BJ (cell line): Measurements from ENCODE around the gene SORBS2. TPM values are rescaled to one million over a fixed set of nuclear protein-coding genes. Genes with fewer than 3 reads are reported as not detected.

Source experiments
- CTCF ChIA-PET: fragments of 350-600 bp; formaldehyde crosslinking; extraction: SDS; loops from one replicate; lab custom pipeline; 2021; ENCODE audit warnings: antibody characterized with exemption, inconsistent platforms; lab: Yijun Ruan, JAX
- POLR2A ChIA-PET: fragments of 300-600 bp; sonication (Branson Sonifier 250); formaldehyde crosslinking; extraction: SDS; loops from one replicate; lab custom pipeline; 2021; ENCODE audit warnings: antibody characterized with exemption; lab: Charles Lee
- DNase-seq: peaks from one replicate; pipeline ENCODE4 v3.0.0-alpha.2; 2011; ENCODE audit warnings: low read depth
- H3K27me3 ChIP-seq: 2 replicates; pipeline ENCODE4 v1.6.0; 2011; ENCODE audit warnings: low read length; ENCODE audit not compliant: control insufficient read depth, insufficient read depth
- H3K36me3 ChIP-seq: 2 replicates; pipeline ENCODE4 v1.5.1; 2011; ENCODE audit warnings: low read length; ENCODE audit not compliant: control insufficient read depth, insufficient read depth
- H3K4me3 ChIP-seq: 2 replicates; pipeline ENCODE4 v1.5.1; 2011; ENCODE audit warnings: low read depth, mild to moderate bottlenecking, control low read depth, low read length
- CTCF ChIP-seq: IDR thresholded peaks from 2 replicates; pipeline ENCODE4 v1.5.1; 2011; ENCODE audit warnings: low read depth, mild to moderate bottlenecking, control low read depth, inconsistent platforms, low read length, moderate library complexity; ENCODE audit not compliant: insufficient read depth
- polyA plus RNA-seq: library from polyadenylated mRNA; depleted of rRNA; stranded (reverse); fragments of >200 nt; gene quantifications from 2 replicates; pipeline ENCODE4 v1.2.3, GENCODE V29; 2011

SORBS2 gene
- polyA plus RNA-seq, 1 experiment = 9.1 TPM

GRCh38 chr4:185819144-185819543 lies 7.2 kb upstream of the SORBS2 start:
- POLR2A ChIA-PET = no interaction called here
- Histone ChIP-seq H3K27me3 (no peaks in the 10 kb centered on the region), H3K4me3 (no peak overlapping the region), H3K36me3 (no peaks in the 10 kb centered on the region)
- no peak for DNase-seq
- CTCF ChIA-PET = interaction anchor here (0.6 kb wide), 1 partner anchor 9 kb away, joined by 3 read pairs; no protein-coding TSS in a partner anchor
- no peak for TF ChIP-seq CTCF

DNA sequence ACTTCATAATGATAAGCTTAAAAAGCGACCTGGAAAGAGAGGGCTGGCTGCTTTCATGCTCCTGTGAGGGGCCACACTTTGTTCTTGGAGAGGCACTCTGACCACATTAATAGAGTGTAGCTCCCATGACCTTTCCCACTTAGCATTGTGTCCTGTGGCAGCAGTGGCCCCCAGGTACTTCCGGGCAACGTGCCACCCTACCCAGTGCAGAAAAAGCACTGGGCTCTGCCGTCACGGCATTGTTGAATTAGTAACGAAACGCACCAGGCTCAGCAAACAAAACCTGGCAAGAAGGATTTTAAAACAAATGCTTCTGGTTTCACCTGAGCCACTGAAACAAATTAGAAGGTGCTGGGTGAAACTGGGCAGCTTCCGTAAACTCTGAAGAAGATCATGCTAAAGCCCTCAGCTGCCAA lies 5.4 kb upstream of the SORBS2 start:
- TF ChIP-seq CTCF = no peak
- no peak for DNase-seq
- Histone ChIP-seq H3K4me3 (no peak overlapping the region), H3K36me3 (no peaks in the 10 kb centered on the region), H3K27me3 (no peaks in the 10 kb centered on the region)
- ChIA-PET POLR2A (no interaction called here), CTCF (no interaction called here)

DNA sequence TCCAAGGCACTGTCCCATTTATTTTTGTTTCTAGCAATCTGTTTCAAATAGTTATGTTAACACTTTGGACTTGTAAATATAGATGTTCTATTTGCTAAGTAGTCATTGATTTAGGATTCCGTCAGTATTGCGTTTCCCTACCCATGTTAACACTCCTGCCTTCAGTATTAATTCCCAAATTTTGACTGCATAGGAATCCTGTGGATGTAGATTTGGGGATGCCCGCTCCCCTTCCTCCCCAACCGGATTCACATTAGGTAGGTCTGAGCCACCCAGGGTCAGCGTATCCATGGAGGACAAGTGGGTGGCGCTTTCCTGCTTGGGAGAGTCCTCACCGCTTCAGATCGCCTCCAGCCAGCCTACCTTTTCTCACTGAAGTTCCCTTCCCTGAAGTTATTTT lies 1.1 kb upstream of the SORBS2 start:
- H3K36me3 ChIP-seq = no peaks in the 10 kb centered on the region
- no peaks in the 10 kb centered on the region for H3K27me3 ChIP-seq
- no peak for DNase-seq
- no peak for TF ChIP-seq CTCF
- CTCF ChIA-PET = no interaction called here
- POLR2A ChIA-PET = no interaction called here
- no peak overlapping the region for H3K4me3 ChIP-seq

GRCh38 chr4:185810746-185811508 lies 1.1 kb downstream of the SORBS2 start:
- DNase-seq = no peak
- POLR2A ChIA-PET = no interaction called here
- H3K36me3 ChIP-seq = no peaks in the 10 kb centered on the region
- CTCF ChIA-PET = interaction anchor here (1.2 kb wide), 1 partner anchor 57 kb away, joined by 3 read pairs; no protein-coding TSS in a partner anchor
- H3K27me3 ChIP-seq = no peaks in the 10 kb centered on the region
- no peak overlapping the region for H3K4me3 ChIP-seq
- no peak for TF ChIP-seq CTCF

DNA sequence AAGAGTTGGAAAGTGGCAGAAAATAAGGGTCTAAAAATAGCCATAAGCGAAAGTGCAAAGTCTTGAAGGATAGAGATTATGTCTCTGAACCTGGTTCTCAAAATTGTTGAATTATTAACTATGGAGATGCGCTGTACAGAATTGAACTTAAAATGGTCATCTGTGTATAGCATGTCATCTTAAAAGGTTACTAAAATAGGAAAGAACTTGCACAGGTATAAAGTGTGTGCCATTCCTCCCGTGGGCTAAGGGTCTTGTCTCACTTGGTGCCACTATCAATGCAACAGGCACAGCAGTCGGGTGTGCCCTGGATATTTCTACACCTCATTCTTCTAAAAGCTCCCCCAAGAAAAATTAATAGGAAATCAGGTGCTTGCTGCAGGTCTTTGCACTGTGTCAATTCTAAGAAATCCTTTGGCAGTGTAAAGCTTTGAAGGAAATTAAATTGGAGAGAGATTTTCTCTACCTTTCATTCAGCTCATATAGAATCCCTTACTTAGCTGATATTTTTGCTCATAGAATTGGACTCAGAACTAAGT lies 2.4 kb downstream of the SORBS2 start:
- POLR2A ChIA-PET = no interaction called here
- no peak for DNase-seq
- TF ChIP-seq CTCF = no peak
- CTCF ChIA-PET = interaction anchor here (0.7 to 1.4 kb wide), 2 partner anchors 9 to 13 kb away, joined by 3 read pairs; no protein-coding TSS in a partner anchor
- H3K27me3 ChIP-seq = no peaks in the 10 kb centered on the region
- H3K36me3 ChIP-seq = no peaks in the 10 kb centered on the region
- no peak overlapping the region for H3K4me3 ChIP-seq
